OCI-LY7 (cell line): ENCODE data around the gene TMEM178B. TPM values are rescaled to one million over a fixed set of nuclear protein-coding genes. Genes with fewer than 3 reads are reported as not detected.

Experiments
- BruUV-seq: library from RNA; stranded (reverse); fragments of 400-500 nt; replicated peaks from 2 replicates; lab custom pipeline; 2021; lab: Mats Ljungman, UMichigan
- CTCF ChIA-PET: fragments of 300-600 bp; sonication (Branson Sonifier 250); formaldehyde crosslinking; loops from one replicate; lab custom pipeline; 2022; ENCODE audit warnings: antibody characterized with exemption; ENCODE audit not compliant: unreplicated experiment; lab: Charles Lee
- POLR2A ChIA-PET: fragments of 300-600 bp; sonication (Branson Sonifier 250); formaldehyde crosslinking; loops from one replicate; lab custom pipeline; 2022; ENCODE audit warnings: antibody characterized with exemption; lab: Charles Lee
- DNase-seq: peaks from one replicate; pipeline ENCODE4 v3.0.0-alpha.2; 2015; ENCODE audit warnings: low spot score
- H2AFZ ChIP-seq: fragments of 200-600 bp; sonication (generic), shearing (Covaris generic); 2 replicates; pipeline ENCODE4 v1.6.1; 2014; ENCODE audit warnings: mild to moderate bottlenecking, antibody characterized with exemption, low read length, moderate library complexity
- H3K27ac ChIP-seq: fragments of 200-600 bp; sonication (generic); 2 replicates; pipeline ENCODE4 v1.5.1; 2014; ENCODE audit warnings: mixed run types, low read depth, mild to moderate bottlenecking, moderate library complexity, low read length, inconsistent platforms; ENCODE audit not compliant: poor library complexity, severe bottlenecking
- H3K36me3 ChIP-seq: fragments of 200-600 bp; sonication (generic); 2 replicates; pipeline ENCODE4 v1.6.1; 2014; ENCODE audit warnings: mild to moderate bottlenecking, antibody characterized with exemption, low read length, moderate library complexity, mixed read lengths; ENCODE audit not compliant: insufficient read depth
- H3K4me1 ChIP-seq: fragments of 200-600 bp; sonication (generic); 2 replicates; pipeline ENCODE4 v1.5.1; 2014; ENCODE audit warnings: mild to moderate bottlenecking, low read length; ENCODE audit not compliant: insufficient read depth, poor library complexity, severe bottlenecking
- H3K4me2 ChIP-seq: fragments of 200-600 bp; sonication (generic); 2 replicates; pipeline ENCODE4 v1.6.1; 2014; ENCODE audit warnings: mild to moderate bottlenecking, low read length
- H3K4me3 ChIP-seq: fragments of 200-600 bp; sonication (generic); 2 replicates; pipeline ENCODE4 v1.5.1; 2014; ENCODE audit warnings: mild to moderate bottlenecking, low read depth, low read length; ENCODE audit not compliant: poor library complexity, severe bottlenecking
- H3K79me2 ChIP-seq: fragments of 200-600 bp; sonication (generic); 2 replicates; pipeline ENCODE4 v1.6.1; 2016; ENCODE audit warnings: low read depth, mild to moderate bottlenecking, low read length, moderate library complexity, mixed read lengths; ENCODE audit not compliant: insufficient read depth
- H3K9me2 ChIP-seq: fragments of 200-600 bp; sonication (generic); 2 replicates; pipeline ENCODE4 v1.6.1; 2016; ENCODE audit warnings: mild to moderate bottlenecking, low read length, mixed read lengths; ENCODE audit not compliant: insufficient read depth
- H3K9me3 ChIP-seq: fragments of 200-600 bp; sonication (generic); 2 replicates; pipeline ENCODE4 v1.6.1; 2014; ENCODE audit warnings: mild to moderate bottlenecking, mixed run types, low read length, mixed read lengths
- H4K20me1 ChIP-seq: fragments of 200-600 bp; sonication (generic); 2 replicates; pipeline ENCODE4 v1.6.1; 2014; ENCODE audit warnings: mild to moderate bottlenecking, antibody characterized with exemption, low read length, moderate library complexity, mixed read lengths; ENCODE audit not compliant: insufficient read depth
- EZH2phosphoT487 ChIP-seq: fragments of 200-600 bp; sonication (generic); IDR thresholded peaks from 2 replicates; pipeline ENCODE4 v1.6.1; 2018; ENCODE audit warnings: low read depth, borderline replicate concordance, mild to moderate bottlenecking, mixed run types, antibody characterized with exemption, low read length, moderate library complexity, mixed read lengths
- intact Hi-C: fragments of 100-400 bp; cut with micrococcal nuclease; formaldehyde crosslinking; loops from one replicate; pipeline ENCODE4 v1.10.0; 2022; ENCODE audit not compliant: unreplicated experiment
- total RNA-seq, 2 experiments: library from RNA; depleted of rRNA in 1 of 2; stranded (reverse); fragments of >200 nt in 1 of 2; shearing (Covaris generic) in 1 of 2; gene quantifications; 2 replicates each; pipeline ENCODE4 v1.2.3, GENCODE V29; 2014 to 2022
- TF ChIP-seq, protein P1 (sequence below): fragments of 200-600 bp; sonication (generic); conservative IDR thresholded peaks from 2 replicates; pipeline ENCODE4 v1.5.1; 2014; ENCODE audit warnings: mild to moderate bottlenecking, antibody characterized with exemption, low read length, moderate library complexity, mixed read lengths

Gene TMEM178B
- total RNA-seq, 2 experiments from 2014 or later: not detected

DNA sequence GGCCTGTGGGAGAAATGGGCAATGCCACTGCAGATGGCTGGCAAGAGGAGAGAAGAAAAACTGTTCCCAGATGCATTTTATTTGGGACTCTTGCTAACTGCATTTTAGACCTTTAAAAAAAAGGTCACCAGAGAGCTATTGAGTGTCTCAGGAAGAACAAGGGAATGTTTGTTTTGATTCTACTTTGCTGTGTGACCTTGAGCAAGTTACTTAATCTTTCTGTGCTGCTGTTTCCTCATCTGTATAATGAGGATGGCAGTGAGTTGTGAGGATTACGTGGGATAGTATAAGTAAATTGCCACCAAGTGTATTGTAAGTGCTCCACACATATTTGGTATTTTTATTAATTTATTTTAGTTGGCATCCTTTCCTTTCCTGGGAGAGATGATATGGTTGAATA lies 335.4 kb downstream of the TMEM178B start:
- Histone ChIP-seq H3K27ac (no peak overlapping the region), H3K9me3 (no peaks in the 10 kb centered on the region), H3K4me3 (no peak overlapping the region), H3K4me1 (no peaks in the 10 kb centered on the region), H3K36me3 (no peaks in the 10 kb centered on the region), H3K79me2 (no peaks in the 10 kb centered on the region), H3K4me2 (no peak overlapping the region), H3K9me2 (no peaks in the 10 kb centered on the region), H4K20me1 (no peaks in the 10 kb centered on the region), H2AFZ (no peak overlapping the region)
- BruUV-seq: no TSS peak
- ChIA-PET CTCF (no interaction called here), POLR2A (no interaction called here)
- DNase-seq: no peak
- intact Hi-C loops: no loop called here
- TF ChIP-seq, protein P1, sequence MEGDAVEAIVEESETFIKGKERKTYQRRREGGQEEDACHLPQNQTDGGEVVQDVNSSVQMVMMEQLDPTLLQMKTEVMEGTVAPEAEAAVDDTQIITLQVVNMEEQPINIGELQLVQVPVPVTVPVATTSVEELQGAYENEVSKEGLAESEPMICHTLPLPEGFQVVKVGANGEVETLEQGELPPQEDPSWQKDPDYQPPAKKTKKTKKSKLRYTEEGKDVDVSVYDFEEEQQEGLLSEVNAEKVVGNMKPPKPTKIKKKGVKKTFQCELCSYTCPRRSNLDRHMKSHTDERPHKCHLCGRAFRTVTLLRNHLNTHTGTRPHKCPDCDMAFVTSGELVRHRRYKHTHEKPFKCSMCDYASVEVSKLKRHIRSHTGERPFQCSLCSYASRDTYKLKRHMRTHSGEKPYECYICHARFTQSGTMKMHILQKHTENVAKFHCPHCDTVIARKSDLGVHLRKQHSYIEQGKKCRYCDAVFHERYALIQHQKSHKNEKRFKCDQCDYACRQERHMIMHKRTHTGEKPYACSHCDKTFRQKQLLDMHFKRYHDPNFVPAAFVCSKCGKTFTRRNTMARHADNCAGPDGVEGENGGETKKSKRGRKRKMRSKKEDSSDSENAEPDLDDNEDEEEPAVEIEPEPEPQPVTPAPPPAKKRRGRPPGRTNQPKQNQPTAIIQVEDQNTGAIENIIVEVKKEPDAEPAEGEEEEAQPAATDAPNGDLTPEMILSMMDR: no peak
- no peak for TF ChIP-seq EZH2phosphoT487

DNA sequence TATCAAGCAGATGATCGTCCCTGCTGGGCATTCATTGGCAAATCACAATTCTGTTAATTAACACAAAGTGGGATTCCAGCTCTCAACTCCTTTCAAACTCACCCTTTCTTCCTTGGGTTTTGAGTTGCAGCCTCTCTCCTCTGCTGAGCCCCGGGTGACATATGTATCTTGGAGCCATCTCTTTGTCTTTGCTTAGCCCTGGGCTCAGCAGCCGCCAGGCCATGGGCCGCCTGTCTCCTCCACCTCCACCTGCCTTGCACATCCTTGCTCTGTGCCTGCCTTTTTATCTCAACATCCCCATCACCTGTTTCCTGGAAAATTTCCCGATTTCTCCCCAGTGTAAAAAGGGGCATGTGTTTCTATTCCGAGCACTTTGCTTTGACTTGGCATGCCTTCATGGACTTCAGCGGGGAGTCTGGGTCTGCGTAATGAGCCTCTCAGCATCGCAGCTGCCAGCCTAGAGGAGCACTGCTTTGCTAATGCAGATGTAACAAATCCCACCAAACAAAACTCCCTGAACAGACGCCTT lies 336.0 kb downstream of the TMEM178B start:
- H3K9me3 ChIP-seq: no peaks in the 10 kb centered on the region
- intact Hi-C loops: no loop called here
- no peak overlapping the region for H3K27ac ChIP-seq
- H3K9me2 ChIP-seq: no peaks in the 10 kb centered on the region
- H3K36me3 ChIP-seq: no peaks in the 10 kb centered on the region
- TF ChIP-seq, protein P1: no peak
- no peak for TF ChIP-seq EZH2phosphoT487
- ChIA-PET POLR2A (no interaction called here), CTCF (no interaction called here)
- no peaks in the 10 kb centered on the region for H3K4me1 ChIP-seq
- no peak overlapping the region for H3K4me2 ChIP-seq
- no peaks in the 10 kb centered on the region for H4K20me1 ChIP-seq
- no TSS peak for BruUV-seq
- no peaks in the 10 kb centered on the region for H3K79me2 ChIP-seq
- H3K4me3 ChIP-seq: no peak overlapping the region
- no peak overlapping the region for H2AFZ ChIP-seq
- no peak for DNase-seq

DNA sequence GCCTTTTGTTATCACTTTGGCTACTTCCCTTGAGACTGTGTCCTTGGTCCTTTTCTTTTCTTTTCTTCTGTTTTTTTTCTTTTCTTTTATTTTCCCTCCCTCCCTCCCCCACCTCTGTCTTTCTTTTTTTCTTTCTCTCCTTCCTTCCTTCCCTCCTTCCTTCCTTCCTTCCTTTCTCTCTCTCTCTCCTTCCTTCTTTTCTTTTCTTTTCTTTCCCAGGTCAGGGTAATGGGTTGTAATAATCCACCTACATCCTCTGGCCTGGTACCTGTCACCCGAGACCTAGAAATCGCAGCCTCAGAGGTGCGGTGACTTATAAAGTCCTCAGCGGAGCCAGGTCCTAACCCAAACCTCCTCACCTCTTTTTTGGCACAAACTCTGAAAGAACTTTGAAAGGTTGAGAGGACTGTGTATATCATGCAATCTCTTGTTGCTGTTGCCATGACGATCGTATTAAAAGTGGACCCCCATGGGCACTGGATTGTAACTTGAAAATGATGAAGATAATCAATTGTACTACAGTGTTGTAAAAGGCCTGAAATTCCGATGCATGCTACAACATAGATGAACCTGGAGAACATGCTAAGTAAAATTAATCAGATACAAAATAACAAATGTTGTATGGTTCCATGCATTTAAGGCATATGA lies 336.6 kb downstream of the TMEM178B start:
- intact Hi-C loops: no loop called here
- TF ChIP-seq, protein P1: no peak
- no peak for TF ChIP-seq EZH2phosphoT487
- no TSS peak for BruUV-seq

More for the DNA sequence above, 336.6 kb downstream of the TMEM178B start:
- H3K9me3 ChIP-seq: no peaks in the 10 kb centered on the region
- POLR2A ChIA-PET: no interaction called here
- CTCF ChIA-PET: no interaction called here
- H2AFZ ChIP-seq: no peak overlapping the region
- H4K20me1 ChIP-seq: no peaks in the 10 kb centered on the region
- no peak overlapping the region for H3K4me3 ChIP-seq
- no peak for DNase-seq
- H3K9me2 ChIP-seq: no peaks in the 10 kb centered on the region
- no peaks in the 10 kb centered on the region for H3K79me2 ChIP-seq
- H3K4me1 ChIP-seq: no peaks in the 10 kb centered on the region
- no peak overlapping the region for H3K4me2 ChIP-seq
- H3K27ac ChIP-seq: no peak overlapping the region
- no peaks in the 10 kb centered on the region for H3K36me3 ChIP-seq
